A673 (cell line): Measurements from ENCODE around the gene ERGIC2. TPM values are rescaled to one million over a fixed set of nuclear protein-coding genes. Genes with fewer than 3 reads are reported as not detected.

ENCODE experiments used
- BruUV-seq: library from RNA; stranded (reverse); fragments of 400-500 nt; replicated peaks from 2 replicates; lab custom pipeline; 2021; lab: Mats Ljungman, UMichigan
- CTCF ChIA-PET: fragments of 300-600 bp; sonication (Branson Sonifier 250); formaldehyde crosslinking; loops from one replicate; lab custom pipeline; 2022; ENCODE audit warnings: antibody characterized with exemption; lab: Charles Lee
- POLR2A ChIA-PET: fragments of 300-600 bp; sonication (Branson Sonifier 250); formaldehyde crosslinking; loops from one replicate; lab custom pipeline; 2022; ENCODE audit warnings: antibody characterized with exemption; ENCODE audit not compliant: low non-redundant PET; lab: Charles Lee
- DNase-seq: peaks from one replicate; pipeline ENCODE4 v3.0.0-alpha.2; 2015; ENCODE audit warnings: low spot score
- H3K27ac ChIP-seq: fragments of 200-600 bp; sonication (generic); 2 replicates; pipeline ENCODE4 v1.5.1; 2016; ENCODE audit warnings: mixed run types, low read depth, mild to moderate bottlenecking, mixed read lengths, antibody characterized with exemption, low read length; ENCODE audit not compliant: poor library complexity, severe bottlenecking
- H3K27me3 ChIP-seq: fragments of 200-600 bp; sonication (generic); replicated peaks from 2 replicates; pipeline ENCODE4 v1.6.1; 2017; ENCODE audit warnings: mixed run types, low read depth, mild to moderate bottlenecking, mixed read lengths, antibody characterized with exemption, low read length; ENCODE audit not compliant: insufficient read depth, poor library complexity
- H3K36me3 ChIP-seq: fragments of 200-600 bp; sonication (generic); 2 replicates; pipeline ENCODE4 v1.6.1; 2016; ENCODE audit warnings: mixed run types, mild to moderate bottlenecking, mixed read lengths, antibody characterized with exemption, low read length; ENCODE audit not compliant: insufficient read depth, poor library complexity, severe bottlenecking
- H3K4me1 ChIP-seq: fragments of 200-600 bp; sonication (generic); 2 replicates; pipeline ENCODE4 v1.6.1; 2017; ENCODE audit warnings: mixed run types, mild to moderate bottlenecking, mixed read lengths, antibody characterized with exemption, low read length; ENCODE audit not compliant: insufficient read depth, poor library complexity, severe bottlenecking
- H3K4me3 ChIP-seq: fragments of 200-600 bp; sonication (generic); 2 replicates; pipeline ENCODE4 v1.5.1; 2016; ENCODE audit warnings: low read depth, mixed run types, mild to moderate bottlenecking, mixed read lengths, low read length; ENCODE audit not compliant: poor library complexity, severe bottlenecking
- H3K9me3 ChIP-seq: fragments of 200-600 bp; sonication (generic); 2 replicates; pipeline ENCODE4 v1.6.1; 2016; ENCODE audit warnings: mixed run types, low read depth, mild to moderate bottlenecking, mixed read lengths, antibody characterized with exemption, low read length; ENCODE audit not compliant: poor library complexity, severe bottlenecking
- CTCF ChIP-seq: fragments of 300-800, 200-600 bp; sonication (generic); conservative IDR thresholded peaks from 2 replicates; pipeline ENCODE4 v1.5.1; 2017; ENCODE audit warnings: low read depth, mild to moderate bottlenecking, antibody characterized with exemption, low read length, moderate library complexity, mixed read lengths
- EZH2 ChIP-seq: fragments of 200-600 bp; sonication (generic); IDR thresholded peaks from 2 replicates; pipeline ENCODE4 v1.6.1; 2017; ENCODE audit warnings: borderline replicate concordance, low read depth, mild to moderate bottlenecking, mixed read lengths, antibody characterized with exemption, low read length; ENCODE audit not compliant: poor library complexity, severe bottlenecking
- intact Hi-C: fragments of 100-400 bp; cut with micrococcal nuclease; formaldehyde crosslinking; loops from one replicate; pipeline ENCODE4 v1.10.0; 2022; ENCODE audit not compliant: unreplicated experiment
- total RNA-seq: library from RNA; stranded (reverse); gene quantifications from 2 replicates; pipeline ENCODE4 v1.2.3, GENCODE V29; 2021

Gene ERGIC2
- total RNA-seq, 1 experiment from 2014 or later = 89.1 TPM

- Histone ChIP-seq H3K27me3 (no peaks in the 10 kb centered on the region), H3K9me3 (no peaks in the 10 kb centered on the region), H3K36me3 (no peaks in the 10 kb centered on the region), H3K4me3 (no peak overlapping the region), H3K27ac (no peak overlapping the region), H3K4me1 (no peaks in the 10 kb centered on the region)
- intact Hi-C loops = loop anchor here (10.0 kb wide), 1 partner anchor 1540 kb away; no protein-coding TSS in a partner anchor
- BruUV-seq = no TSS peak
- TF ChIP-seq CTCF = no peak
- DNase-seq = no peak
- CTCF ChIA-PET = no interaction called here
- POLR2A ChIA-PET = no interaction called here
Observed at GRCh38 chr12:29304388-29304787, 76.6 kb downstream of the ERGIC2 start.

- Histone ChIP-seq H3K4me1 (no peaks in the 10 kb centered on the region), H3K27ac (no peak overlapping the region), H3K9me3 (no peaks in the 10 kb centered on the region), H3K4me3 (no peak overlapping the region), H3K36me3 (no peaks in the 10 kb centered on the region), H3K27me3 (no peaks in the 10 kb centered on the region)
- TF ChIP-seq EZH2 (no peak), CTCF (no peak)
- ChIA-PET CTCF (no interaction called here), POLR2A (no interaction called here)
- intact Hi-C loops = loop anchor here (10.0 kb wide), 1 partner anchor 1544 kb away; no protein-coding TSS in a partner anchor
- no peak for DNase-seq
- no TSS peak for BruUV-seq
Observed at GRCh38 chr12:29301114-29301513, 79.9 kb downstream of the ERGIC2 start.

GRCh38 chr12:29299633-29300032 lies 81.3 kb downstream of the ERGIC2 start:
- DNase-seq = no peak
- Histone ChIP-seq H3K36me3 (no peaks in the 10 kb centered on the region), H3K4me1 (no peaks in the 10 kb centered on the region), H3K9me3 (no peaks in the 10 kb centered on the region), H3K4me3 (no peak overlapping the region), H3K27me3 (no peaks in the 10 kb centered on the region), H3K27ac (no peak overlapping the region)
- BruUV-seq = no TSS peak
- POLR2A ChIA-PET = interaction anchor here (0.5 kb wide), 1 partner anchor 49 kb away, joined by 3 read pairs; no protein-coding TSS in a partner anchor
- intact Hi-C loops = loop anchor here (10.0 kb wide), 1 partner anchor 1545 kb away; no protein-coding TSS in a partner anchor
- CTCF ChIA-PET = interaction anchor here (0.7 kb wide), 1 partner anchor 51 kb away, joined by 6 read pairs; no protein-coding TSS in a partner anchor
- TF ChIP-seq CTCF (no peak), EZH2 (no peak)
